ENCODE measurements around the gene NPIPA7.
"Not testable (repeated sequence)": the region's sequence is repeated elsewhere in the genome, so short reads cannot be mapped to it uniquely, and the experiment has no call there.

The NPIPA7 gene

DNA sequence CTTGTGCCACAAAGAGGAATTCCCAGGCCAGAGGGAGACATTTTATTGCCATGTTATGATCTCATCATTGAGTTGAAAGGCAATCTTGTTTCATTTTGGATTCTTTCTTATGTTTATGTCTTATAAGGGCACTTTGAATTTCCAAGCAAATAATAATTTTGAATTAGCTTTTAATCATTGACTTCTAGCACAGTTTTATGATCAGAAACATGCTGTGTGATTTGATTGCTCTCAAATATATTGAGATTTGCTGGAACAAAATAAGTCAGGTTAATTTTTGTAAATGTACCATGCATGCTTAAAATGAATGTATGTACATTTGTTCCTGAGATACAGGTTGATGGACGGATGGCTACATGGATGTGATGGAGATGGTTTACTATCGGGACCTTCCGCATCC, at the start of gene NPIPA7:
TSS of gene NPIPA7 (plus strand) at position 301 of the 400 bp plus-strand sequence. CDS start 105 bp downstream, outside the sequence.
- not testable (repeated sequence) for DNase-seq (ENCODE audit: low read depth in 2 of 2)

DNA sequence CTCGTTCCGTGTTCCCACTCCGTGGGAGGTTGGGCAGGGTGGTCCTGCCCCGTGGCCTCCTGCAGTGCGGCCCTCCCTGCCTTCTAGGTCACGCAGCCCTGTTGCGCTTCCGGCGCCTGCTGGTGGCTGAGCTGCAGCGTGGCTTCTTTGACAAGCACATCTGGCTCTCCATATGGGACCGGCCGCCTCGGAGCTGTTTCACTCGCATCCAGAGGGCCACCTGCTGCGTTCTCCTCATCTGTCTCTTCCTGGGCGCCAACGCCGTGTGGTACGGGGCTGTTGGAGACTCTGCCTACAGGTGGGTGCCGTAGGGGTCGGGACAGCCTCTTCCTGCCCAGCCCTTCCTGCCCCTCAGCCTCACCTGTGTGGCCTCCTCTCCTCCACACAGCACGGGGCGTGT, 47.5 kb upstream of the NPIPA7 start:
- DNase-seq (ENCODE audit: low read depth in 2 of 2) = not testable (repeated sequence)

DNA sequence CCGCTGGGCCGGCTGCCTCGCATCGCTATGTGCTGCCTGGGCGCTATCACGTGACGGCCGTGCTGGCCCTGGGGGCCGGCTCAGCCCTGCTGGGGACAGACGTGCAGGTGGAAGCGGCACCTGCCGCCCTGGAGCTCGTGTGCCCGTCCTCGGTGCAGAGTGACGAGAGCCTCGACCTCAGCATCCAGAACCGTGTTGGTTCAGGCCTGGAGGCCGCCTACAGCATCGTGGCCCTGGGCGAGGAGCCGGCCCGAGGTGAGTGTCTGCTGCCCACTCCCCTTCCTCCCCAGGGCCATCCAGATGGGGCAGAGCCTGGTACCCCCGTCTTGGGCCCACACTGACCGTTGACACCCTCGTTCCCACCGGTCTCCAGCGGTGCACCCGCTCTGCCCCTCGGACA, 21.4 kb upstream of the NPIPA7 start:
- not testable (repeated sequence) for DNase-seq (ENCODE audit: low read depth in 2 of 2)

DNA sequence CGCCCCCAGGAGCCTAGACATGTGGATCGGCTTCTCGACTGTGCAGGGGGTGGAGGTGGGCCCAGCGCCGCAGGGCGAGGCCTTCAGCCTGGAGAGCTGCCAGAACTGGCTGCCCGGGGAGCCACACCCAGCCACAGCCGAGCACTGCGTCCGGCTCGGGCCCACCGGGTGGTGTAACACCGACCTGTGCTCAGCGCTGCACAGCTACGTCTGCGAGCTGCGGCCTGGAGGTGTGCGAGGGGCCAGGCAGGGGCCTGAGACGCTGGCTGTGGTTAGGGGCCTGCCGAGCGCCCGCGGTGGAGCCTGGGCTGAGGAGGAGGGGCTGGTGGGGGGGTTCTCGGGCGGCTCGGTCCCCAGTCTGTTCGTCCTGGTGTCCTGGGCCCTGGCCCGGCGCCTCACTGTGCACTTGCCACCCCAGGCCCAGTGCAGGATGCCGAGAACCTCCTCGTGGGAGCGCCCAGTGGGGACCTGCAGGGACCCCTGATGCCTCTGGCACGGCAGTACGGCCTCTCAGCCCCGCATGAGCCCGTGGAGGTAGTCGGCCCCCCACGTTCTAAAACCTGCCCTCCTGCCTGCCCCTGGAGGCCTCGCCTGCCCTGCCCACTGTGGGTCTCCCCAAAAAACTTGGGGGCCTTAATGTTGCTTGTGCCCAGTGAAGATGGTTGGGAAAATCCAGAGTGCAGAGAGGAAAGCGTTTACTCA, 20.2 kb upstream of the NPIPA7 start:
- DNase-seq (ENCODE audit: low read depth in 2 of 2) = not testable (repeated sequence)

DNA sequence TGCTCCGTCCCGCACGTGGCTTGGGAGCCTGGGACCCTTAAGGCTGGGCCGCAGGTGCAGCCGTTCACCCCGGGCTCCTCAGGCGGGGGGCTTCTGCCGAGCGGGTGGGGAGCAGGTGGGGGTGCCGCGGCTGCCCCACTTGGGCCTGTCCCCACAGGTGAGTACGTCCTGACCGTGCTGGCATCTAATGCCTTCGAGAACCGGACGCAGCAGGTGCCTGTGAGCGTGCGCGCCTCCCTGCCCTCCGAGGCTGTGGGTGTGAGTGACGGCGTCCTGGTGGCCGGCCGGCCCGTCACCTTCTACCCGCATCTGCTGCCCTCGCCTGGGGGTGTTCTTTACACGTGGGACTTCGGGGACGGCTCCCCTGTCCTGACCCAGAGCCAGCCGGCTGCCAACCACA, 15.3 kb upstream of the NPIPA7 start:
- not testable (repeated sequence) for DNase-seq (ENCODE audit: low read depth in 2 of 2)

DNA sequence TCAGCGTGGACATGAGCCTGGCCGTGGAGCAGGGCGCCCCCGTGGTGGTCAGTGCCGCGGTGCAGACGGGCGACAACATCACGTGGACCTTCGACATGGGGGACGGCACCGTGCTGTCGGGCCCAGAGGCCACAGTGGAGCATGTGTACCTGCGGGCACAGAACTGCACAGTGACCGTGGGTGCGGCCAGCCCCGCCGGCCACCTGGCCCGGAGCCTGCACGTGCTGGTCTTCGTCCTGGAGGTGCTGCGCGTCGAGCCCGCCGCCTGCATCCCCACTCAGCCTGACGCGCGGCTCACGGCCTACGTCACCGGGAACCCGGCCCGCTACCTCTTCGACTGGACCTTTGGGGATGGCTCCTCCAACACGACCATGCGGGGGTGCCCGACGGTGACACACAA, 14.8 kb upstream of the NPIPA7 start:
- not testable (repeated sequence) for DNase-seq (ENCODE audit: low read depth in 2 of 2)

DNA sequence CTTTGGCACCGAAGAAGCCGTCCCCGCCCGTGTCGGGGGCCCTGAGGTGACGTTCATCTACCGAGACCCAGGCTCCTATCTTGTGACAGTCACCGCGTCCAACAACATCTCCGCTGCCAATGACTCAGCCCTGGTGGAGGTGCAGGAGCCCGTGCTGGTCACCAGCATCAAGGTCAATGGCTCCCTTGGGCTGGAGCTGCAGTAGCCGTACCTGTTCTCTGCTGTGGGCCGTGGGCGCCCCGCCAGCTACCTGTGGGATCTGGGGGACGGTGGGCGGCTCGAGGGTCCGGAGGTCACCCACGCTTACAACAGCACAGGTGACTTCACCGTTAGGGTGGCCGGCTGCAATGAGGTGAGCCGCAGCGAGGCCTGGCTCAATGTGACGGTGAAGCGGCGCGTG, 14.2 kb upstream of the NPIPA7 start:
- DNase-seq (ENCODE audit: low read depth in 2 of 2) = not testable (repeated sequence)

DNA sequence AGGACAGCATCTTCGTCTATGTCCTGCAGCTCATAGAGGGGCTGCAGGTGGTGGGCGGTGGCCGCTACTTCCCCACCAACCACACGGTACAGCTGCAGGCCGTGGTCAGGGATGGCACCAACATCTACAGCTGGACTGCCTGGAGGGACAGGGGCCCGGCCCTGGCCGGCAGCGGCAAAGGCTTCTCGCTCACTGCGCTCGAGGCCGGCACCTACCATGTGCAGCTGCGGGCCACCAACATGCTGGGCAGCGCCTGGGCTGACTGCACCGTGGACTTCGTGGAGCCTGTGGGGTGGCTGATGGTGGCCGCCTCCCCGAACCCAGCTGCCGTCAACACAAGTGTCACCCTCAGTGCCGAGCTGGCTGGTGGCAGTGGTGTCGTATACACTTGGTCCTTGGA, 13.6 kb upstream of the NPIPA7 start:
- not testable (repeated sequence) for DNase-seq (ENCODE audit: low read depth in 2 of 2)

DNA sequence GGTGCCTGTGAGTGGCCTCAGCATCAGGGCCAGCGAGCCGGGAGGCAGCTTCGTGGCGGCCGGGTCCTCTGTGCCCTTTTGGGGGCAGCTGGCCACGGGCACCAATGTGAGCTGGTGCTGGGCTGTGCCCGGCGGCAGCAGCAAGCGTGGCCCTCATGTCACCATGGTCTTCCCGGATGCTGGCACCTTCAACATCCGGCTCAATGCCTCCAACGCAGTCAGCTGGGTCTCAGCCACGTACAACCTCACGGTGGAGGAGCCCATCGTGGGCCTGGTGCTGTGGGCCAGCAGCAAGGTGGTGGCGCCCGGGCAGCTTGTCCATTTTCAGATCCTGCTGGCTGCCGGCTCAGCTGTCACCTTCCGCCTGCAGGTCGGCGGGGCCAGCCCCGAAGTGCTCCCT, 13.1 kb upstream of the NPIPA7 start:
- DNase-seq (ENCODE audit: low read depth in 2 of 2) = not testable (repeated sequence)

DNA sequence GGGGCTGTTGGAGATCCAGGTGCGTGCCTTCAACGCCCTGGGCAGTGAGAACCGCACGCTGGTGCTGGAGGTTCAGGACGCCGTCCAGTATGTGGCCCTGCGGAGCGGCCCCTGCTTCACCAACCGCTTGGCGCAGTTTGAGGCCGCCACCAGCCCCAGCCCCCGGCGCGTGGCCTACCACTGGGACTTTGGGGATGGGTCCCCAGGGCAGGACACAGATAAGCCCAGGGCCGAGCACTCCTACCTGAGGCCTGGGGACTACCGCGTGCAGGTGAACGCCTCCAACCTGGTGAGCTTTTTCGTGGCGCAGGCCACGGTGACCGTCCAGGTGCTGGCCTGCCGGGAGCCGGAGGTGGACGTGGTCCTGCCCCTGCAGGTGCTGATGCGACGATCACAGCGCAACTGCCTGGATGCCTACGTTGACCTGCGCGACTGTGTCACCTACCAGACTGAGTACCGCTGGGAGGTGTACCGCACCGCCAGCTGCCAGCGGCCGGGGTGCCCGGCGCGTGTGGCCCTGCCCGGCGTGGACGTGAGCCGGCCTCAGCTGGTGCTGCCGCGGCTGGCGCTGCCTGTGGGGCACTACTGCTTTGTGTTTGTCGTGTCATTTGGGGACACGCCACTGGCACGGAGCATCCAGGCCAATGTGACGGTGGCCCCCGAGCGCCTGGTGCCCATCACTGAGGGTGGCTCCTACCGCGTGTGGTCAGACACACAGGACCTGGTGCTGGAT, 12.2 kb upstream of the NPIPA7 start:
- DNase-seq (ENCODE audit: low read depth in 2 of 2) = not testable (repeated sequence)

DNA sequence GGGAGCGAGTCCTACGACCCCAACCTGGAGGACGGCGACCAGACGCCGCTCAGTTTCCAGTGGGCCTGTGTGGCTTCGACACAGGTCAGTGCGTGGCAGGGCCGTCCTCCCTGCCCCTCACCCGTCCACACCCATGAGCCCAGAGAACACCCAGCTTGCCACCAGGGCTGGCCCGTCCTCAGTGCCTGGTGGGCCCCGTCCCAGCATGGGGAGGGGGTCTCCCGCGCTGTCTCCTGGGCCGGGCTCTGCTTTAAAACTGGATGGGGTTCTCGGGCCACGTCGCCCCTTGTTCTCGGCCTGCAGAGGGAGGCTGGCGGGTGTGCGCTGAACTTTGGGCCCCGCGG, 11.7 kb upstream of the NPIPA7 start:
- not testable (repeated sequence) for DNase-seq (ENCODE audit: low read depth in 2 of 2)

DNA sequence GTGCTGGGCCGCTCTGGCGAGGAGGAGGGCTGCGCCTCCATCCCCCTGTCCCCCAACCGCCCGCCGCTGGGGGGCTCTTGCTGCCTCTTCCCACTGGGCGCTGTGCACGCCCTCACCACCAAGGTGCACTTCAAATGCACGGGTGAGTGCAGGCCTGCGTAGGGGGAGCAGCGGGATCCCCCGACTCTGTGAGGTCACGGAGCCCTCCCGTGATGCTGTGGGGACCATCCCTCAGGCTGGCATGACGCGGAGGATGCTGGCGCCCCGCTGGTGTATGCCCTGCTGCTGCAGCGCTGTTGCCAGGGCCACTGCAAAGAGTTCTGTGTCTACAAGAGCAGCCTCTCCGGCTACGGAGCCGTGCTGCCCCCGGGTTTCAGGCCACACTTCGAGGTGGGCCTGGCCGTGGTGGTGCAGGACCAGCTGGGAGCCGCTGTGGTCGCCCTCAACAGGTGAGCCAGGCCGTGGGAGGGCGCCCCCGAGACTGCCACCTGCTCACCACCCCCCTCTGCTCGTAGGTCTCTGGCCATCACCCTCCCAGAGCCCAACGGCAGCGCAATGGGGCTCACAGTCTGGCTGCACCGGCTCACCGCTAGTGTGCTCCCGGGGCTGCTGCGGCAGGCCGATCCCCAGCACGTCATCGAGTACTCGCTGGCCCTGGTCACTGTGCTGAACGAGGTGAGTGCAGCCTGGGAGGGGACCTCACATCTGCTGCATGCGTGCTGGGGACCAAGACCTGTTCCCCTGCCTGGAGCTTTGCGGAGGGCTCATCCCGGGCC, 9.7 kb upstream of the NPIPA7 start:
- DNase-seq (ENCODE audit: low read depth in 2 of 2) = not testable (repeated sequence)

DNA sequence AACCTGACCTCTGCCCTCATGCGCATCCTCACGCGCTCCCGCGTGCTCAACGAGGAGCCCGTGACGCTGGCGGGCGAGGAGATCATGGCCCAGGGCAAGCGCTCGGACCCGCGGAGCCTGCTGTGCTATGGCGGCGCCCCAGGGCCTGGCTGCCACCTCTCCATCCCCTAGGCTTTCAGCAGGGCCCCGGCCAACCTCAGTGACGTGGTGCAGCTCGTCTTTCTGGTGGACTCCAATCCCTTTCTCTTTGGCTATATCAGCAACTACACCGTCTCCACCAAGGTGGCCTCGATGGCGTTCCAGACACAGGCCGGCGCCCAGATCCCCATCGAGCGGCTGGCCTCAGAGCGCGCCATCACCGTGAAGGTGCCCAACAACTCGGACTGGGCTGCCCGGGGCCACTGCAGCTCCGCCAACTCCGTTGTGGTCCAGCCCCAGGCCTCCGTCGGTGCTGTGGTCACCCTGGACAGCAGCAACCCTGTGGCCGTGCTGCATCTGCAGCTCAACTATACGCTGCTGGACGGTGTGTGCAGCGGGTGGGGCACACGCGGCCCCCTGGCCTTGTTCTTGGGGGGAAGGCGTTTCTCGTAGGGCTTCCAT, 7.7 kb upstream of the NPIPA7 start:
- not testable (repeated sequence) for DNase-seq (ENCODE audit: low read depth in 2 of 2)

DNA sequence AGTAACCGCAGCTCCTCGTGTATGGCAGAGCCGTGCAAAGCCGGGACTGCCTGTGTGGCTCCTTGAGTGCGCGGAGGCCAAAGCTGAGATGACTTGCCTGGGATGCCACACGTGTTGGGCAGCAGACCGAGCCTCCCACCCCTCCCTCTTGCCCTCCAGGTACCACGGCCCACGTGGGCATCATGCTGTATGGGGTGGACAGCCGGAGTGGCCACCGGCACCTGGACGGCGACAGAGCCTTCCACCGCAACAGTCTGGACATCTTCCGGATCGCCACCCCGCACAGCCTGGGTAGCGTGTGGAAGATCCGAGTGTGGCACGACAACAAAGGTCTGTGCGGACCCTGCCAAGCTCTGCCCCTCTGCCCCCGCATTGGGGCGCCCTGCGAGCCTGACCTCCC, 4.7 kb upstream of the NPIPA7 start:
- DNase-seq (ENCODE audit: low read depth in 2 of 2) = not testable (repeated sequence)

DNA sequence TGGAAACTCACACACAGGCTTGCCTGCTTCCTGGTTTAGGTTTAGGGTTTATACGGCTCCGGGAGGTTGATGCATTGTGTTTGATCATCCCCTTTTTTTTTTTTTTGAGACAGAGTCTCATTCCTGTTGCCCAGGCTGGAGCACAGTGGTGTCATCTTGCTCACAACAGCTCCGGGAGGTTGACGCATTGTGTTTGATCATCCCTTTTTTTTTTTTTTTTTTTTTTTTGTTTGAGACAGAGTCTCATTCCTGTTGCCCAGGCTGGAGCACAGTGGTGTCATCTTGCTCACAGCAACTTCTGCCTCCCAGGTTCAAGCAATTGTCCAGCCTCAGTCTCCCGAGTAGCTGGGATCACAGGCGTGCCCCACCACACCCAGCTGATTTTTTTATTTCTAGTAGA, 20.7 kb downstream of the NPIPA7 start:
- DNase-seq (ENCODE audit: low read depth in 2 of 2) = not testable (repeated sequence)

DNA sequence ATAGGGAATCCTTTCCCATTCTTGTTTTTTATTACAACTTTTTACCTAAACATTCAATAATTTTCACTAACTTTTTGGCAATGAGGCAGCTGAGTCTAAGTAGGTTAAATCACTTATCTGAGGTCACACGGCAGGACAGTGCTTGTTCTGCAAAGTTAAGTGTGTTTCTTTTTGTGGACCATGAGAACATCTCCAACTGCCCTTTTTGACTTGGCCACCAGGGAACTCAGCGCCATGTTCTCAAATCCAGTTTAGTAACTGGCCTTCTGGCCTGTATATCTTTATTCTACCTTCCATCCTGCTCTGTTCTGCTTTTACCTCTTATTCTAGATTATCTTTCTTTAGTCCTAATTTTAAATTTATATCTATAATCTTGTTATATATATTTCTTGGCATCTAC, 23.4 kb downstream of the NPIPA7 start:
- not testable (repeated sequence) for DNase-seq (ENCODE audit: low read depth in 2 of 2)

DNA sequence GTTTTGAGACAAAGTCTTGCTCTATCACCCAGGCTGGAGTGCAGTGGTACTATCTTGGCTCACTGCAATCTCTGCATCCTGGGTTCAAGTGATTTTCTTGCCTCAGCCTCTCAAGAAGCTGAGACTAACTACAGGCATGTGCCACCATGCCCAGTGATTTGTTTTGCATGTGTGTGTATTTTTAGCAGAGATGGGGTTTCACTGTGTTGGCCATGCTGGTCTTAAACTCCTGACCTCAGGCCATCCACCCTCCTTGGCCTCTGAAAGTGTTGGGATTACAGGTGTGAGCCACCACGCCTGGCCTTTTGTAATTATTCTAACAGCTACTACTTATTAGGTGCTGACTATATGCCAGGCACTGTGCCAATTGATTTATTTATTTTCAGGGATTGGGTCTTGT, 25.3 kb downstream of the NPIPA7 start:
- not testable (repeated sequence) for DNase-seq (ENCODE audit: low read depth in 2 of 2)

DNA sequence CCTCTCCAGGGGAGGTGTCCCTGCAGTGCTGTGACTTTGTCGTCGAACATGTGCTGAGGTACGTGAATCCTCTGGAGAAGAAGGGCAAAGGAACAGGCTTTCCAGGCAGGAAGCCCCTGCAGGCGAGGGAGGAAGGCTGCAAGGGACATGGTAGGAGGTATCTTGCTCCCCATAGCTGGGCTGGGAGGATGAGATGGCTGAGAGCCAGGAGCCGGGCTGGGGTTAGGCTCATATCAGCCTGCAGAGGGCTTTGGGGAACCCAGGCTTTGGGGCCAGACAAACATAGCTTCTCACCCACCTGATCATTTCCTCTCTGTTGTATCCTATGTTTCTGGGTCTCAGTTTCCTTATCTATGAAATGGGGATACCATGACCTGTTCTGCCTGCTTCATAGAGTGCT, 26.5 kb downstream of the NPIPA7 start:
- not testable (repeated sequence) for DNase-seq (ENCODE audit: low read depth in 2 of 2)

DNA sequence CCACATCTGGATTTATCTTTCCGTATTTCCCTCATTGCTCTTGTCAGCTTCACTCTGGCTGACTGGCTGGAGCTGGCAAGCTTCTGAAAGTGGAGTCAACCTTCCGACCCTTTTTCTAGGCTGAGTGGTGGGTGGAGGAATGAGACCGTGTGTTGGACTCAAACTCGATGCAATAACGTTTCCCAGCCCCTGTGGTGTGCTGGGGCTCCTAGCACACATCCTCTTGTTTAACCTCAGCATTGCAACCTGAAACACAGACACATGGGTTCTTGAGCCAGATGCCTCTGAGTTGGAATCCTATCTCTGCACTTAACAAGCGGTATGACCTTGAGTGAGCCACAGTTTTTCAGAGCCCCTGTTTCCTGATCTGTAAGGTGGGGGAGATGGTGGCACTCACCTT, 29.5 kb downstream of the NPIPA7 start:
- DNase-seq (ENCODE audit: low read depth in 2 of 2) = not testable (repeated sequence)

DNA sequence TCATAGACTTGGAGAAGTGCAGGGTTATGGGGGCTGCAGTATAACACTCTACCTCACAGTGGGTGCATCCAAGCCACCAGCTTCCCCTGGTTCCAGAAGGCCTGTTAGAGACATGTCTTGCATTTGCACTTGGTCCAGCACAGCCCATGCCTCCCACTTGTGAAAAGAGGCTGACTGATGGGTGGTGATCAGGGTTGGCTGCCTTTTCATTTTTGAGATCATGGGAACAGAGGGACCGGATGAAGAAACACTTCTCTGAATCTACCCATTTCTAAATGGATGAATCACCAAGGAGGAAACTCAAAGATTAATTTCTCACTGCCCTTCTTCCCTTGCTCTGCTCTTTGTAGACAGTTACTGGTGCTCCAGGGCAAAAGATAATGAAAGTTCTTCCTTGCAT, 34.8 kb downstream of the NPIPA7 start:
- not testable (repeated sequence) for DNase-seq (ENCODE audit: low read depth in 2 of 2)

DNA sequence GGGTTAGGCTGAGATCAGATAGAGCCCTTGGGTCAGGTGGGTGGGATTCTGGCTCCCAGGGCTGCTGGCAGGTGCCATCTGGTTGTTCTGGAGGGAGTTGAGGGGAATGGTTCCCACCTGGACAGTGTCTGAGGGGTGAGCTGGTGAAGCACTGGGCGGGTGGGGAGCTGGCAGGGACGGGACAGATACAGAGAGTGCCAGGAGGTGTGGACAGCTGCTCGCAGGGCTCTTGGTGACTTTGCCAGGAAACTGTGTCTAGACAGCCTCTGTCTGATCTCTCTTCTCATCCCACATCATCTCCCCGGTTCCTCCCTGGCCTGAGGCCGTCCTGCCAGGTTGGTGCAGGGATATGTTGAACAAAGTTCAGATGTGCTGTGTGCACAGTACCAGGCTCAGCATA, 38.1 kb downstream of the NPIPA7 start:
- DNase-seq (ENCODE audit: low read depth in 2 of 2) = not testable (repeated sequence)

Measured in stimulated activated CD4-positive, alpha-beta T cell treated with anti-CD3 and anti-CD28 coated beads, Interleukin-12 subunit alpha, Interleukin-12 subunit beta, amount 100 ng/mL, for 24 hours (primary cell).